Measurements from ENCODE around the gene TNNT1.

- no peak for TF ChIP-seq CTCF (IDR thresholded peaks at IDR 0.05; ENCODE audit: low read length)
- no peak for TF ChIP-seq EZH2 (optimal IDR thresholded peaks at IDR 0.05; ENCODE audit: low read depth, low read length)
- no peak for TF ChIP-seq EZH2phosphoT487 (IDR thresholded peaks at IDR 0.05; ENCODE audit: low read length)
Observed at GRCh38 chr19:55106591-55106990, 42.4 kb downstream of the TNNT1 start.
